H9 (cell line): ENCODE data around the gene MYLK4. TPM values are rescaled to one million over a fixed set of nuclear protein-coding genes. Genes with fewer than 3 reads are reported as not detected.

Source experiments
- DNase-seq: peaks from one replicate; pipeline ENCODE4 v3.0.0-alpha.2; 2017
- H2AFZ ChIP-seq: one replicate; pipeline ENCODE4 v1.6.1; 2013; ENCODE audit warnings: mild to moderate bottlenecking, low read length, control low read depth, moderate library complexity
- H2AK5ac ChIP-seq: 2 replicates; pipeline ENCODE4 v1.6.1; 2013; ENCODE audit warnings: low read length, control low read depth, mixed read lengths; ENCODE audit not compliant: insufficient read length
- H2BK120ac ChIP-seq: one replicate; pipeline ENCODE4 v1.6.1; 2013; ENCODE audit warnings: low read depth, mild to moderate bottlenecking, low read length, control low read depth, inconsistent platforms; ENCODE audit not compliant: poor library complexity, severe bottlenecking
- H2BK12ac ChIP-seq: 2 replicates; pipeline ENCODE4 v1.6.1; 2013; ENCODE audit warnings: low read length, control low read depth, mixed read lengths, low read depth; ENCODE audit not compliant: insufficient read length
- H2BK15ac ChIP-seq: 2 replicates; pipeline ENCODE4 v1.6.1; 2013; ENCODE audit warnings: low read depth, low read length, control low read depth
- H2BK20ac ChIP-seq: one replicate; pipeline ENCODE4 v1.6.1; 2013; ENCODE audit warnings: low read depth, mild to moderate bottlenecking, low read length, control low read depth, inconsistent platforms; ENCODE audit not compliant: poor library complexity, severe bottlenecking
- H2BK5ac ChIP-seq: 2 replicates; pipeline ENCODE4 v1.6.1; 2013; ENCODE audit warnings: low read length, control low read depth, mixed read lengths; ENCODE audit not compliant: insufficient read length
- H3K14ac ChIP-seq: 2 replicates; pipeline ENCODE4 v1.6.1; 2013; ENCODE audit warnings: low read length, control low read depth; ENCODE audit not compliant: insufficient read depth
- H3K18ac ChIP-seq: 2 replicates; pipeline ENCODE4 v1.6.1; 2013; ENCODE audit warnings: low read depth, mild to moderate bottlenecking, mixed read lengths, low read length, control low read depth; ENCODE audit not compliant: insufficient read length
- H3K23ac ChIP-seq: 2 replicates; pipeline ENCODE4 v1.6.1; 2013; ENCODE audit warnings: low read length, control low read depth, mixed read lengths, low read depth; ENCODE audit not compliant: insufficient read length
- H3K23me2 ChIP-seq: 2 replicates; pipeline ENCODE4 v1.6.1; 2013; ENCODE audit warnings: low read depth, mild to moderate bottlenecking, mixed read lengths, low read length, control low read depth; ENCODE audit not compliant: insufficient read length, poor library complexity, severe bottlenecking
- H3K27ac ChIP-seq: 2 replicates; pipeline ENCODE4 v1.5.1; 2013; ENCODE audit warnings: low read length, control low read depth, mixed read lengths, low read depth; ENCODE audit not compliant: insufficient read length
- H3K27me3 ChIP-seq: 2 replicates; pipeline ENCODE4 v1.6.1; 2013; ENCODE audit warnings: low read length, control low read depth, inconsistent platforms; ENCODE audit not compliant: insufficient read depth
- H3K4ac ChIP-seq: 2 replicates; pipeline ENCODE4 v1.6.1; 2013; ENCODE audit warnings: low read depth, mild to moderate bottlenecking, control low read depth, inconsistent platforms, low read length, moderate library complexity
- H3K4me1 ChIP-seq: 2 replicates; pipeline ENCODE4 v1.6.1; 2013; ENCODE audit warnings: low read length, control low read depth, inconsistent platforms; ENCODE audit not compliant: insufficient read depth
- H3K4me2 ChIP-seq: 2 replicates; pipeline ENCODE4 v1.6.1; 2013; ENCODE audit warnings: low read length, control low read depth, mixed read lengths; ENCODE audit not compliant: insufficient read length, insufficient read depth
- H3K56ac ChIP-seq: 2 replicates; pipeline ENCODE4 v1.6.1; 2013; ENCODE audit warnings: low read depth, mild to moderate bottlenecking, mixed read lengths, low read length, control low read depth; ENCODE audit not compliant: insufficient read length
- H3K79me1 ChIP-seq: 2 replicates; pipeline ENCODE4 v1.6.1; 2013; ENCODE audit warnings: low read depth, mild to moderate bottlenecking, moderate library complexity, low read length, control low read depth, inconsistent platforms; ENCODE audit not compliant: insufficient read depth, poor library complexity, severe bottlenecking
- H3K79me2 ChIP-seq: 2 replicates; pipeline ENCODE4 v1.6.1; 2013; ENCODE audit warnings: low read length, control low read depth, inconsistent platforms; ENCODE audit not compliant: insufficient read depth
- H3K9ac ChIP-seq: 2 replicates; pipeline ENCODE4 v1.6.1; 2013; ENCODE audit warnings: low read length, control low read depth, mixed read lengths; ENCODE audit not compliant: insufficient read length; ENCODE audit errors: extremely low read depth
- H3K9me3 ChIP-seq: one replicate; pipeline ENCODE4 v1.6.1; 2013; ENCODE audit warnings: low read depth, low read length, inconsistent platforms; ENCODE audit not compliant: control insufficient read depth
- H3T11ph ChIP-seq: one replicate; pipeline ENCODE4 v1.6.1; 2013; ENCODE audit warnings: mild to moderate bottlenecking, low read length, control low read depth, inconsistent platforms
- H4K20me1 ChIP-seq: one replicate; pipeline ENCODE4 v1.6.1; 2013; ENCODE audit not compliant: control insufficient read depth, insufficient read length, insufficient read depth
- H4K5ac ChIP-seq: 2 replicates; pipeline ENCODE4 v1.6.1; 2013; ENCODE audit warnings: low read depth, mild to moderate bottlenecking, mixed read lengths, low read length, control low read depth; ENCODE audit not compliant: insufficient read length
- H4K8ac ChIP-seq: replicated peaks from 2 replicates; pipeline ENCODE4 v1.6.1; 2013; ENCODE audit warnings: low read length, control low read depth, mixed read lengths, low read depth; ENCODE audit not compliant: insufficient read length
- H4K91ac ChIP-seq: 2 replicates; pipeline ENCODE4 v1.6.1; 2013; ENCODE audit warnings: low read depth, mild to moderate bottlenecking, moderate library complexity, mixed read lengths, low read length, control low read depth; ENCODE audit not compliant: insufficient read length
- H3K27ac Mint-ChIP-seq, 3 experiments: 2 replicates in 2 of 3; 3 replicates in 1 of 3; pipeline ENCODE4 v1.8.0; 2020 to 2021; ENCODE audit warnings: mixed read lengths in 3 of 3, mild to moderate bottlenecking in 1 of 3, moderate library complexity in 1 of 3
- H3K27me3 Mint-ChIP-seq: 2 replicates; pipeline ENCODE4 v1.8.0; 2021; ENCODE audit warnings: low read depth, mild to moderate bottlenecking, moderate library complexity, mixed read lengths
- H3K36me3 Mint-ChIP-seq, 3 experiments: 2 replicates in 2 of 3; 3 replicates in 1 of 3; pipeline ENCODE4 v1.8.0; 2020 to 2021; ENCODE audit warnings: low read depth in 3 of 3, mixed read lengths in 3 of 3; ENCODE audit not compliant: insufficient read depth in 1 of 3
- H3K4me1 Mint-ChIP-seq, 2 experiments: 2 replicates each; pipeline ENCODE4 v1.8.0; 2020; ENCODE audit warnings: mixed read lengths in 2 of 2
- H3K4me3 Mint-ChIP-seq, 2 experiments: 2 replicates in 1 of 2; 3 replicates in 1 of 2; pipeline ENCODE4 v1.8.0; 2020 to 2021; ENCODE audit warnings: mild to moderate bottlenecking in 2 of 2, mixed read lengths in 2 of 2, moderate library complexity in 1 of 2
- H3K9me3 Mint-ChIP-seq, 2 experiments: 2 replicates in 1 of 2; 3 replicates in 1 of 2; pipeline ENCODE4 v1.8.0; 2020; ENCODE audit warnings: mild to moderate bottlenecking in 2 of 2, mixed read lengths in 2 of 2, moderate library complexity in 1 of 2
- WGBS: extraction: QIAGEN DNeasy Blood & Tissue Kit; methylation state at CpG from one replicate; pipeline ENCODE4 v1.1.7; 2013; ENCODE audit warnings: missing lambda C conversion rate, low lambda C conversion rate, mixed read lengths; ENCODE audit not compliant: insufficient read length; ENCODE audit errors: extremely low coverage; 5-methylcytosine and 5-hydroxymethylcytosine counted together
- total RNA-seq: library from RNA; stranded (reverse); gene quantifications from 2 replicates; pipeline ENCODE4 v1.2.1, GENCODE V29; 2021
- TF ChIP-seq, protein P1 (sequence below): fragments of 200-600 bp; sonication (generic); conservative IDR thresholded peaks from 3 replicates; pipeline ENCODE4 v1.8.0; 2021; ENCODE audit warnings: antibody characterized with exemption, mild to moderate bottlenecking

The MYLK4 gene
- total RNA-seq, 1 experiment from 2014 or later: 0.28 TPM

GRCh38 chr6:2646346-2646745 is 104.4 kb downstream of the MYLK4 start:
- no peak overlapping the region for H3K27ac Mint-ChIP-seq
- H4K8ac ChIP-seq: no peak overlapping the region
- H2AFZ ChIP-seq: no peak overlapping the region
- H3K23me2 ChIP-seq: no peaks in the 10 kb centered on the region
- TF ChIP-seq, protein P1, sequence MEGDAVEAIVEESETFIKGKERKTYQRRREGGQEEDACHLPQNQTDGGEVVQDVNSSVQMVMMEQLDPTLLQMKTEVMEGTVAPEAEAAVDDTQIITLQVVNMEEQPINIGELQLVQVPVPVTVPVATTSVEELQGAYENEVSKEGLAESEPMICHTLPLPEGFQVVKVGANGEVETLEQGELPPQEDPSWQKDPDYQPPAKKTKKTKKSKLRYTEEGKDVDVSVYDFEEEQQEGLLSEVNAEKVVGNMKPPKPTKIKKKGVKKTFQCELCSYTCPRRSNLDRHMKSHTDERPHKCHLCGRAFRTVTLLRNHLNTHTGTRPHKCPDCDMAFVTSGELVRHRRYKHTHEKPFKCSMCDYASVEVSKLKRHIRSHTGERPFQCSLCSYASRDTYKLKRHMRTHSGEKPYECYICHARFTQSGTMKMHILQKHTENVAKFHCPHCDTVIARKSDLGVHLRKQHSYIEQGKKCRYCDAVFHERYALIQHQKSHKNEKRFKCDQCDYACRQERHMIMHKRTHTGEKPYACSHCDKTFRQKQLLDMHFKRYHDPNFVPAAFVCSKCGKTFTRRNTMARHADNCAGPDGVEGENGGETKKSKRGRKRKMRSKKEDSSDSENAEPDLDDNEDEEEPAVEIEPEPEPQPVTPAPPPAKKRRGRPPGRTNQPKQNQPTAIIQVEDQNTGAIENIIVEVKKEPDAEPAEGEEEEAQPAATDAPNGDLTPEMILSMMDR: no peak
- H3K27ac ChIP-seq: no peak overlapping the region
- H3K79me1 ChIP-seq: no peaks in the 10 kb centered on the region
- peaks cover 19 to 20% of the 10 kb centered on the region in 2 experiments for H3K4me1 Mint-ChIP-seq
- no CpG with 5 or more reads among the region's 3 CpGs for WGBS
- H3K4ac ChIP-seq: no peak overlapping the region
- no peaks in the 10 kb centered on the region for H3K9me3 ChIP-seq
- H3K79me2 ChIP-seq: no peaks in the 10 kb centered on the region
- peaks cover 0 to 13% (median 2%) of the 10 kb centered on the region in 3 experiments; a peak in 3 of 7 replicates for H3K36me3 Mint-ChIP-seq
- H3K14ac ChIP-seq: no peak overlapping the region
- peaks cover 2 to 3% of the 10 kb centered on the region in 2 experiments; a peak in 2 of 5 replicates for H3K9me3 Mint-ChIP-seq
- no peak overlapping the region for H3T11ph ChIP-seq
- no peak overlapping the region for H2AK5ac ChIP-seq
- peaks cover 6% of the 10 kb centered on the region for H3K27me3 Mint-ChIP-seq
- H2BK120ac ChIP-seq: no peak overlapping the region
- H2BK20ac ChIP-seq: no peak overlapping the region
- H2BK15ac ChIP-seq: no peak overlapping the region
- no peak overlapping the region for H2BK12ac ChIP-seq
- no peak overlapping the region for H3K23ac ChIP-seq
- no peak overlapping the region for H3K4me3 Mint-ChIP-seq
- no peaks in the 10 kb centered on the region for H4K20me1 ChIP-seq
- no peaks in the 10 kb centered on the region for H3K27me3 ChIP-seq
- H3K9ac ChIP-seq: no peak overlapping the region
- H3K56ac ChIP-seq: no peak overlapping the region
- H4K5ac ChIP-seq: no peak overlapping the region
- H3K4me2 ChIP-seq: no peak overlapping the region
- DNase-seq: no peak
- peaks cover 7% of the 10 kb centered on the region; the same call in 1 of the 2 replicates for H3K4me1 ChIP-seq
- H4K91ac ChIP-seq: no peak overlapping the region
- no peak overlapping the region for H3K18ac ChIP-seq
- no peak overlapping the region for H2BK5ac ChIP-seq
